HepG2 (cell line): ENCODE results near the gene HNRNPL. TPM values are rescaled to one million over a fixed set of nuclear protein-coding genes. Genes with fewer than 3 reads are reported as not detected.
A peak's percentile ranks its signal among the peaks of the same experiment; 100 is the strongest.

Experiments
- AHR ChIP-seq: IDR thresholded peaks from 2 replicates; pipeline ENCODE4 v1.6.1; 2018; ENCODE audit warnings: missing genetic modification reagents, missing compliant biosample characterization
- AKAP8 ChIP-seq: sonication (generic); formaldehyde crosslinking; IDR thresholded peaks from 2 replicates; pipeline ENCODE4 v1.5.1; 2020; ENCODE audit warnings: mild to moderate bottlenecking, missing genetic modification reagents
- ARHGAP35 ChIP-seq: sonication (generic); formaldehyde crosslinking; IDR thresholded peaks from 2 replicates; pipeline ENCODE4 v1.9.0; 2022; ENCODE audit warnings: mild to moderate bottlenecking, inconsistent platforms, moderate library complexity, missing genetic modification reagents, borderline replicate concordance
- CHD2 ChIP-seq: IDR thresholded peaks from 2 replicates; pipeline ENCODE4 v1.6.1; 2011; ENCODE audit warnings: low read depth, low read length, improper control_type of control experiment
- DNMT3B ChIP-seq: conservative IDR thresholded peaks from 2 replicates; pipeline ENCODE4 v1.6.1; 2016; ENCODE audit warnings: missing biosample characterization, control low read depth
- FOXJ3 ChIP-seq: sonication (generic); formaldehyde crosslinking; IDR thresholded peaks from 2 replicates; pipeline ENCODE4 v1.4.0; 2020; ENCODE audit warnings: missing genetic modification reagents, mild to moderate bottlenecking, borderline replicate concordance
- FOXM1 ChIP-seq: sonication (generic); formaldehyde crosslinking; IDR thresholded peaks from 2 replicates; pipeline ENCODE4 v1.5.0; 2020; ENCODE audit warnings: missing genetic modification reagents
- KMT2A ChIP-seq: sonication (generic); formaldehyde crosslinking; IDR thresholded peaks from 2 replicates; pipeline ENCODE4 v1.4.0; 2020; ENCODE audit warnings: missing genetic modification reagents
- MTF2 ChIP-seq: sonication (generic); formaldehyde crosslinking; IDR thresholded peaks from 2 replicates; pipeline ENCODE4 v1.5.0; 2020; ENCODE audit warnings: missing genetic modification reagents, borderline replicate concordance
- NPAS2 ChIP-seq: sonication (generic); formaldehyde crosslinking; IDR thresholded peaks from 2 replicates; pipeline ENCODE4 v1.8.0; 2022; ENCODE audit warnings: mild to moderate bottlenecking, missing genetic modification reagents, borderline replicate concordance
- POLR2G ChIP-seq: fragments of 200-400 bp; formaldehyde crosslinking; IDR thresholded peaks from 2 replicates; pipeline ENCODE4 v1.6.1; 2018; ENCODE audit warnings: mild to moderate bottlenecking, low read depth, low read length, moderate library complexity
- RAD51 ChIP-seq: fragments of 450-650 bp; IDR thresholded peaks from 2 replicates; pipeline ENCODE4 v1.6.1; 2016; ENCODE audit warnings: borderline replicate concordance
- RCOR2 ChIP-seq: IDR thresholded peaks from 2 replicates; pipeline ENCODE4 v1.6.1; 2016; ENCODE audit warnings: missing biosample characterization, missing genetic modification reagents
- SMC3 ChIP-seq: IDR thresholded peaks from 2 replicates; pipeline ENCODE4 v1.6.1; 2011; ENCODE audit warnings: low read length, improper control_type of control experiment
- SOX5 ChIP-seq: IDR thresholded peaks from 2 replicates; pipeline ENCODE4 v1.6.1; 2016; ENCODE audit warnings: borderline replicate concordance
- SRSF4 ChIP-seq: fragments of 200-400 bp; formaldehyde crosslinking; IDR thresholded peaks from one replicate; pipeline ENCODE4 v1.6.1; 2018; ENCODE audit warnings: mild to moderate bottlenecking, low read depth, low read length, moderate library complexity; ENCODE audit not compliant: poor library complexity, severe bottlenecking
- TGIF2 ChIP-seq: IDR thresholded peaks from 2 replicates; pipeline ENCODE4 v1.6.1; 2016; ENCODE audit warnings: control low read depth, missing compliant biosample characterization
- ZC3H4 ChIP-seq: sonication (generic); formaldehyde crosslinking; IDR thresholded peaks from 2 replicates; pipeline ENCODE4 v1.4.0; 2020; ENCODE audit warnings: missing genetic modification reagents, borderline replicate concordance
- ZFYVE20 ChIP-seq: sonication (generic); formaldehyde crosslinking; IDR thresholded peaks from 2 replicates; pipeline ENCODE4 v1.8.0; 2023; ENCODE audit warnings: low read depth, mild to moderate bottlenecking, moderate library complexity, missing genetic modification reagents, borderline replicate concordance
- ZNF567 ChIP-seq: sonication (generic); formaldehyde crosslinking; IDR thresholded peaks from 2 replicates; pipeline ENCODE4 v1.8.1; 2023; ENCODE audit warnings: mild to moderate bottlenecking, missing genetic modification reagents, borderline replicate concordance
- ZNF660 ChIP-seq: sonication (generic); formaldehyde crosslinking; IDR thresholded peaks from 2 replicates; pipeline ENCODE4 v1.5.1; 2020; ENCODE audit warnings: mild to moderate bottlenecking, low read depth, missing genetic modification reagents, borderline replicate concordance
- ZNF724P ChIP-seq: sonication (generic); formaldehyde crosslinking; IDR thresholded peaks from 2 replicates; pipeline ENCODE4 v1.8.0; 2022; ENCODE audit warnings: missing genetic modification reagents, borderline replicate concordance
- ZNF773 ChIP-seq: sonication (generic); formaldehyde crosslinking; IDR thresholded peaks from 2 replicates; pipeline ENCODE4 v1.4.0; 2020; ENCODE audit warnings: missing genetic modification reagents, borderline replicate concordance
- polyA plus RNA-seq, 8 experiments: library from polyadenylated mRNA; depleted of rRNA in 3 of 8; stranded (reverse) in 7 of 8; unstranded in 1 of 8; fragments of >200 nt; fragmentation: Illumina TruSeq in 4 of 8; extraction: Trizol in 4 of 8; gene quantifications; 2 replicates each; pipeline versions ENCODE4 v1.2.1 to v1.2.3, GENCODE V29; 2011 to 2016; ENCODE audit warnings: low read depth in 4 of 8, missing spikeins in 1 of 8, mixed read lengths in 1 of 8; ENCODE audit not compliant: insufficient read depth in 1 of 8
- total RNA-seq, 5 experiments: library from RNA; depleted of rRNA; stranded (reverse); fragments of >200 nt; fragmentation: Illumina TruSeq; extraction: Trizol; gene quantifications; 2 replicates each; pipeline ENCODE4 v1.2.3, GENCODE V29; 2016; ENCODE audit warnings: low read depth in 1 of 5
- TF ChIP-seq, protein P1 (sequence below): sonication (generic); formaldehyde crosslinking; conservative IDR thresholded peaks from 2 replicates; pipeline ENCODE4 v1.4.0; 2020; ENCODE audit warnings: missing genetic modification reagents
- TF ChIP-seq, protein P2 (sequence below): sonication (generic); formaldehyde crosslinking; IDR thresholded peaks from 2 replicates; pipeline ENCODE4 v1.4.0; 2020; ENCODE audit warnings: mild to moderate bottlenecking, low read depth, missing genetic modification reagents
- TF ChIP-seq, protein P3 (sequence below): sonication (generic); formaldehyde crosslinking; IDR thresholded peaks from 2 replicates; pipeline ENCODE4 v1.5.0; 2020; ENCODE audit warnings: missing genetic modification reagents, mild to moderate bottlenecking, borderline replicate concordance
- TF ChIP-seq, protein P4 (sequence below): sonication (generic); formaldehyde crosslinking; IDR thresholded peaks from 2 replicates; pipeline ENCODE4 v1.5.0; 2020; ENCODE audit warnings: missing genetic modification reagents

HNRNPL gene
- total and polyA plus RNA-seq, 2 of the 13 experiments (the other 11 are each of a cell fraction or from before 2014, with no cell fraction given) = 156 to 278 TPM

DNA sequence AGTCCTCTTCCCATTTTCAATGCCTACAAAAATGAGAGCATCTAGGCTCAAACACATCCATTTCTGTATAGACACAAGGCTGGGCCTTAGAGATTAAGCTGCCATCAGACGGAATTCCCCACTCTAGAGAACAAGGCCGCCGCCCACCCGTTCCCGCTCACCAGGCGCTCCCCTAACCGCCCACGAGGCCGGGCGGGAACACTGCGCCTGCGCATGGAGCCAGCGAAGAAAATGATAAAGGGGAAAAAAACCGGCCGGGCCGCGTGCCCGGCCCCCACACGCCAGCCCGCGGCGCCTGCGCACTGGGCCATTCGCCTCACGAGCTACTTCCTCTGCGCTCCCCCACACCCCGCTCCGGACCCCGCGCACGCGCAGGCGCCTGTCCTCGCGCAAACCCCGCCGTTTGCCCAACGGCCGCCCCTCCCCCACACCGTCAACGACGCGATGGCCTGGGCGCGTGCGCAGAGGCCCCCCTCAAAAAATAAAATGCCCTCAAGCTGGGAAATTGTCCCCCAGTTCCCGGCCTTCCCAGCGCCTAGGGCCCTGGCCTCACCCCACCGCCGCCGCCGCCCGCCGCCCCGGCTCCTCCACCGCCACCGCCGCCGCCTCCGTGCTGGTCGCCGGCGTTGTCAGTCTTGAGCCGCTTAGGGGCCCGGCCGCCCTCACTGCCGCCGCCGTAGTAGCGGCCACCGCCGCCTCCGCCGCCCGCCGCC lies 483 bp downstream of the HNRNPL start (continued):
- no peak for TF ChIP-seq ZNF567 (CRISPR knock-in tag)
- no peak for TF ChIP-seq AKAP8
- peak; percentile 49; the same call in 1 of the 2 replicates for TF ChIP-seq CHD2
- TF ChIP-seq DNMT3B (CRISPR knock-in tag) = no peak
- no peak for TF ChIP-seq ARHGAP35 (CRISPR knock-in tag)
- TF ChIP-seq NPAS2 (CRISPR knock-in tag) = no peak
- 0 out of 2 replicates have a peak, but pooled peaks have one; percentile 16 for TF ChIP-seq TGIF2 (CRISPR knock-in tag)
- no peak for TF ChIP-seq FOXM1 (CRISPR knock-in tag)
- no peak for TF ChIP-seq MTF2
- TF ChIP-seq ZNF660 = no peak
- no peak for TF ChIP-seq ZNF773
- no peak for TF ChIP-seq ZFYVE20
- TF ChIP-seq ZC3H4 = no peak
- no peak; the same call in 1 of the 2 replicates for TF ChIP-seq KMT2A (CRISPR knock-in tag)
- TF ChIP-seq POLR2G = no peak; the same call in 1 of the 2 replicates
- TF ChIP-seq AHR (CRISPR knock-in tag) = no peak
- TF ChIP-seq, protein P1, sequence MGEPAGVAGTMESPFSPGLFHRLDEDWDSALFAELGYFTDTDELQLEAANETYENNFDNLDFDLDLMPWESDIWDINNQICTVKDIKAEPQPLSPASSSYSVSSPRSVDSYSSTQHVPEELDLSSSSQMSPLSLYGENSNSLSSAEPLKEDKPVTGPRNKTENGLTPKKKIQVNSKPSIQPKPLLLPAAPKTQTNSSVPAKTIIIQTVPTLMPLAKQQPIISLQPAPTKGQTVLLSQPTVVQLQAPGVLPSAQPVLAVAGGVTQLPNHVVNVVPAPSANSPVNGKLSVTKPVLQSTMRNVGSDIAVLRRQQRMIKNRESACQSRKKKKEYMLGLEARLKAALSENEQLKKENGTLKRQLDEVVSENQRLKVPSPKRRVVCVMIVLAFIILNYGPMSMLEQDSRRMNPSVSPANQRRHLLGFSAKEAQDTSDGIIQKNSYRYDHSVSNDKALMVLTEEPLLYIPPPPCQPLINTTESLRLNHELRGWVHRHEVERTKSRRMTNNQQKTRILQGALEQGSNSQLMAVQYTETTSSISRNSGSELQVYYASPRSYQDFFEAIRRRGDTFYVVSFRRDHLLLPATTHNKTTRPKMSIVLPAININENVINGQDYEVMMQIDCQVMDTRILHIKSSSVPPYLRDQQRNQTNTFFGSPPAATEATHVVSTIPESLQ (CRISPR knock-in tag) = no peak
- TF ChIP-seq, protein P2, sequence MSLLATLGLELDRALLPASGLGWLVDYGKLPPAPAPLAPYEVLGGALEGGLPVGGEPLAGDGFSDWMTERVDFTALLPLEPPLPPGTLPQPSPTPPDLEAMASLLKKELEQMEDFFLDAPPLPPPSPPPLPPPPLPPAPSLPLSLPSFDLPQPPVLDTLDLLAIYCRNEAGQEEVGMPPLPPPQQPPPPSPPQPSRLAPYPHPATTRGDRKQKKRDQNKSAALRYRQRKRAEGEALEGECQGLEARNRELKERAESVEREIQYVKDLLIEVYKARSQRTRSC (CRISPR knock-in tag) = 0 out of 2 replicates have a peak, but pooled peaks have one; percentile 23
- no peak for TF ChIP-seq RAD51
- TF ChIP-seq, protein P3, sequence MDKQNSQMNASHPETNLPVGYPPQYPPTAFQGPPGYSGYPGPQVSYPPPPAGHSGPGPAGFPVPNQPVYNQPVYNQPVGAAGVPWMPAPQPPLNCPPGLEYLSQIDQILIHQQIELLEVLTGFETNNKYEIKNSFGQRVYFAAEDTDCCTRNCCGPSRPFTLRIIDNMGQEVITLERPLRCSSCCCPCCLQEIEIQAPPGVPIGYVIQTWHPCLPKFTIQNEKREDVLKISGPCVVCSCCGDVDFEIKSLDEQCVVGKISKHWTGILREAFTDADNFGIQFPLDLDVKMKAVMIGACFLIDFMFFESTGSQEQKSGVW = no peak
- no peak; the same call in 1 of the 2 replicates for TF ChIP-seq ZNF724P (CRISPR knock-in tag)
- TF ChIP-seq, protein P4, sequence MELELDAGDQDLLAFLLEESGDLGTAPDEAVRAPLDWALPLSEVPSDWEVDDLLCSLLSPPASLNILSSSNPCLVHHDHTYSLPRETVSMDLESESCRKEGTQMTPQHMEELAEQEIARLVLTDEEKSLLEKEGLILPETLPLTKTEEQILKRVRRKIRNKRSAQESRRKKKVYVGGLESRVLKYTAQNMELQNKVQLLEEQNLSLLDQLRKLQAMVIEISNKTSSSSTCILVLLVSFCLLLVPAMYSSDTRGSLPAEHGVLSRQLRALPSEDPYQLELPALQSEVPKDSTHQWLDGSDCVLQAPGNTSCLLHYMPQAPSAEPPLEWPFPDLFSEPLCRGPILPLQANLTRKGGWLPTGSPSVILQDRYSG (CRISPR knock-in tag) = no peak
- TF ChIP-seq RCOR2 (CRISPR knock-in tag) = no peak
- TF ChIP-seq SMC3 = no peak
- no peak for TF ChIP-seq FOXJ3 (CRISPR knock-in tag)
- no peak for TF ChIP-seq SRSF4
- TF ChIP-seq SOX5 (CRISPR knock-in tag) = no peak
